Common myeloid progenitor, CD34-positive (primary cell): ENCODE measurements around the gene SEMA4B.

Experiments used
- CTCF ChIA-PET: fragments of 350-600 bp; sonication (Branson Sonifier 250); formaldehyde crosslinking; loops from one replicate; lab custom pipeline; 2021; ENCODE audit warnings: antibody characterized with exemption; lab: Charles Lee
- POLR2A ChIA-PET: fragments of 350-600 bp; sonication (Branson Sonifier 250); formaldehyde crosslinking; loops from one replicate; lab custom pipeline; 2021; ENCODE audit warnings: antibody characterized with exemption; lab: Charles Lee
- DNase-seq, 3 donors: peaks; one replicate each; pipeline versions ENCODE4 v3.0.0 to v3.0.0-alpha.2; 2013
- H3K27ac ChIP-seq, 2 experiments: 1 replicate in 1 of 2; 2 replicates in 1 of 2; pipeline ENCODE4 v1.7.0; 2013; ENCODE audit warnings: inconsistent platforms in 2 of 2, low read length in 2 of 2, mild to moderate bottlenecking in 2 of 2, low read depth in 1 of 2, moderate library complexity in 1 of 2; ENCODE audit not compliant: severe bottlenecking in 2 of 2, insufficient read depth in 1 of 2, poor library complexity in 1 of 2
- H3K27me3 ChIP-seq, 5 experiments: replicated peaks in 2 of 5; 1 replicate in 3 of 5; 2 replicates in 2 of 5; pipeline versions ENCODE4 v1.6.1 to v1.7.0; 2013; ENCODE audit warnings: low read length in 4 of 5, mild to moderate bottlenecking in 2 of 5, moderate library complexity in 2 of 5, inconsistent platforms in 1 of 5; ENCODE audit not compliant: insufficient read depth in 5 of 5, control insufficient read depth in 4 of 5
- H3K36me3 ChIP-seq, 4 experiments: 1 replicate in 2 of 4; 2 replicates in 2 of 4; pipeline versions ENCODE4 v1.6.1 to v1.7.0; 2013; ENCODE audit warnings: low read length in 3 of 4, control low read depth in 1 of 4, mild to moderate bottlenecking in 1 of 4; ENCODE audit not compliant: control insufficient read depth in 4 of 4, insufficient read depth in 4 of 4
- H3K4me1 ChIP-seq, 4 experiments: 1 replicate in 3 of 4; 2 replicates in 1 of 4; pipeline versions ENCODE4 v1.6.1 to v1.7.1; 2013; ENCODE audit warnings: low read length in 3 of 4, mild to moderate bottlenecking in 3 of 4, control low read depth in 1 of 4, inconsistent platforms in 1 of 4, moderate library complexity in 1 of 4; ENCODE audit not compliant: control insufficient read depth in 4 of 4, insufficient read depth in 4 of 4; ENCODE audit errors: control extremely low read depth in 1 of 4
- H3K4me3 ChIP-seq, 7 experiments: 1 replicate in 4 of 7; 2 replicates in 3 of 7; pipeline versions ENCODE4 v1.5.1 to v1.7.0; 2013; ENCODE audit warnings: mild to moderate bottlenecking in 7 of 7, low read length in 6 of 7, moderate library complexity in 6 of 7, inconsistent platforms in 2 of 7, low read depth in 2 of 7, control low read depth in 1 of 7; ENCODE audit not compliant: insufficient read depth in 4 of 7, control insufficient read depth in 1 of 7; ENCODE audit errors: extremely low read depth in 1 of 7
- H3K9me3 ChIP-seq, 5 experiments: 1 replicate in 4 of 5; 2 replicates in 1 of 5; pipeline versions ENCODE4 v1.6.1 to v1.7.1; 2013; ENCODE audit warnings: low read length in 4 of 5, mild to moderate bottlenecking in 2 of 5, inconsistent platforms in 1 of 5, low read depth in 1 of 5, moderate library complexity in 1 of 5; ENCODE audit not compliant: control insufficient read depth in 4 of 5, insufficient read depth in 2 of 5; ENCODE audit errors: control extremely low read depth in 1 of 5
- WGBS: methylation state at CpG from one replicate; pipeline ENCODE4 v1.1.5; 2013; ENCODE audit not compliant: insufficient coverage; 5-methylcytosine and 5-hydroxymethylcytosine counted together

Gene SEMA4B

DNA sequence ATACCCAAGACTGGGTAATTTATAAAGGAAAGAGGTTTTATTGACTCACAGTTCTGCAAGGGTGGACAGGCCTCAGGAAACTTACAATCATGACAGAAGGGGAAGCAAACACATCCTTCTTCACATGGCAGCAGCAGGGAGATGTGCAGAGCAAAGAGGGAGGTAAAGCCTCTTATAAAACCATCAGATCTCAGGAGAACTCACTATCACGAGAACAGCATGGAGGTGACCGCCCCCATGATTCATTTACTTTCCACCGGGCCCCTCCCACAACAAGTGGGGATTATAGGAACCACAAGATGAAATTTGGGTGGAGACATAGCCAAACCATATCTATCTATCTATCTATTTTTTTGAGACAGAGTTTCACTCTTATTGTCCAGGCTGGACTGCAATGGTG is 38.2 kb downstream of the SEMA4B start:
- WGBS: 100% methylated on average over 1 of the region's 3 CpGs
- no peak overlapping the region for H3K4me3 ChIP-seq
- peaks cover 3 to 7% (median 5%) of the 10 kb centered on the region in 4 experiments for H3K4me1 ChIP-seq
- ChIA-PET CTCF (interaction anchor here (1.5 to 2.1 kb wide), 3 partner anchors 9 to 54 kb away, joined by 4 to 11 read pairs (median 6); partner anchors contain the start of gene TTLL13), POLR2A (no interaction called here)
- H3K36me3 ChIP-seq: peaks cover 0 to 30% (median 7%) of the 10 kb centered on the region in 4 experiments
- no peak for DNase-seq
- H3K27ac ChIP-seq: no peak overlapping the region
- H3K9me3 ChIP-seq: no peaks in the 10 kb centered on the region
- H3K27me3 ChIP-seq: no peaks in the 10 kb centered on the region

DNA sequence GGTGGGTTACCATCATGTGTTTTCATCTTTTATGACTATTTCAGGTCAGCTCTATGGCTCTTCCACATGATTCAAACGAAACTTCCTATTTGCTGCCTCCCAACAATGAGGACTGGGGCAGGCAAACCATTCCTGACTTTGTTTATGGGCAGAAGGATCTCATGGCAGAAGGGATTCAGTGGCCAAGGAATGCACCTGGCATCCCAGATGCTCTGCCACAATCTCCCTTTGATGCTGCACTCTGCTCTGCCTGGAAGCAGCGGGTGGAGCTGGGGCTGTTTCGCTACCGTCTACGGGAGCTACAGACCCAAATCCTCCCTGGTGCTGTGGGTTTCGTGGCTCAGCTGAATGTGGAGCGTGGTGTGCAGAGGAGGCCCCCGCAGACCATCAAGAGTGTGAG is 39.7 kb downstream of the SEMA4B start:
- peaks cover 0 to 30% (median 7%) of the 10 kb centered on the region in 4 experiments for H3K36me3 ChIP-seq
- ChIA-PET POLR2A (no interaction called here), CTCF (interaction anchor here (0.9 to 1.5 kb wide), 3 partner anchors 9 to 1610 kb away, joined by 3 to 5 read pairs (median 4); partner anchors contain the start of gene TTLL13)
- H3K4me1 ChIP-seq: no peaks in the 10 kb centered on the region
- WGBS: 97% methylated on average over 8 of the region's 8 CpGs
- H3K4me3 ChIP-seq: no peak overlapping the region
- no peak for DNase-seq
- H3K9me3 ChIP-seq: no peaks in the 10 kb centered on the region
- H3K27ac ChIP-seq: peak overlapping the region in 1 of 2 experiments; percentile 14
- no peaks in the 10 kb centered on the region for H3K27me3 ChIP-seq

DNA sequence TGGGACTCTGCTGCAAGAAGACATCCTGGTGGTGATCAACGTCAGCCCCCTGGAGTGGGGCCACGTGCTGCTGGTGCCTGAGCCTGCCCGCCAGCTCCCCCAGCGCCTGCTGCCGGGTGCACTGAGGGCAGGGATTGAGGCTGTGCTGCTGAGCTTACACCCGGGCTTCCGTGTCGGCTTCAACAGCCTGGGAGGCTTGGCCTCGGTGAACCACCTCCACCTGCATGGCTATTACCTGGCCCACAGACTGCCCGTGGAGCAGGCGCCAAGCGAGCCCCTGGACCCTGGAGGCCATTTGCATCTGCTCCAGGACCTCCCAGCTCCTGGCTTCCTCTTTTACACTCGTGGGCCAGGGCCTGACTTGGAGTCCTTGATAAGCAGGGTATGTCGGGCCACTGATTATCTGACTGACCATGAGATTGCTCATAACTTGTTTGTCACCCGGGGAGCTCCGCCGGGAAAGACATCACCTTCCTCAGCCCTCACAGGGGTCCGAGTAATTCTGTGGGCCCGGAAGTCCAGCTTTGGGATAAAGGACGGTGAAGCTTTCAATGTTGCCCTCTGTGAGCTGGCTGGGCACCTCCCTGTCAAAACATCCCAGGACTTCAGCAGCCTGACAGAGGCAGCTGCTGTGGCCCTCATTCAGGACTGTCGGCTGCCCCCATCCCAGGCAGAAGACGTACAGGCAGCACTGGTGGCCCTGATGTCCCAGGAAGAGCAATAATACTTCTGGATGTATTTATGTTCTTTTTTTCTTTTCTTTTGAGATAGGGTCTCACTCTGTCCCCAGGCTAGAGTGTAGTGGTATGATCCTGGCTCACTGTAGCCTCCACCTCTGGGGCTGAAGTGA is 40.4 kb downstream of the SEMA4B start:
- H3K36me3 ChIP-seq: peaks cover 0 to 25% (median 7%) of the 10 kb centered on the region in 4 experiments
- peak overlapping the region in 1 of 2 experiments; percentile 14 for H3K27ac ChIP-seq
- 89% methylated on average over 21 of the region's 22 CpGs for WGBS
- H3K4me1 ChIP-seq: no peaks in the 10 kb centered on the region
- H3K27me3 ChIP-seq: no peaks in the 10 kb centered on the region
- DNase-seq: no peak
- H3K4me3 ChIP-seq: no peak overlapping the region
- H3K9me3 ChIP-seq: no peaks in the 10 kb centered on the region
- CTCF ChIA-PET: interaction anchor here (0.8 to 1.3 kb wide), 3 partner anchors 8 to 1609 kb away, joined by 3 to 5 read pairs (median 3); partner anchors contain the start of gene TTLL13
- POLR2A ChIA-PET: no interaction called here

DNA sequence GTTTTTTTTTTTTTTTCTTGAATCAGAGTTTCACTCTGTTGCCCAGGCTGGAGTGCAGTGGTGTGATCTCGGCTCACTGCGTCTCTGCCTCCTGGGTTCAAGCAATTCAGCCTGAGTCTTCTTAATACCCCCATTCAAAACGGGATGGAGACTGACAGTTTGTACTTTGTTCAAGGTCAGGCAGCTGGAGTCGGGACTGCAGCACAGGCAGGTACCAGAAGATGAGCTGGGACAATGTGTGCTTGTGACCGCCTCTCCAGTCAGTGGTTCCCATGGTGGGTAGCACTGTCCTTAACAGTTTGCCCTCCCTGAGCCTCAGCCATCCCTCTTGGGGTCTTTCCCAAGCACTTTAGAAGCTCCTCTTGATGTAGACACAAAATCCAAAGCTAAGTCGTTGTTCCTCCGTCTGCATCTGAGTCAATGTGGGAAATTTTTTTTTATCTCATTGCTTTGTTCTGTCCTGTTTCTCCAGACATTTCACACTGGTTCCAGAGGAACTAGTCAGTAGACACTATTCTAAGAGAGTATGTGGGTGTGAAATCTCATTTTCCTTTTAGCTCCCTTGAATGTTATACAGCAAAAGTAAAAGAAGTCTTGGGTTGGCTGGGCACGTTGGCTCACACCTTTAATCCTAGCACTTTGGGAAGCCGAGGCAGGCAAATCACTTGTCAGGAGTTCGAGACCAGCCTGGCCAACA is 43.0 kb downstream of the SEMA4B start:
- Histone ChIP-seq H3K27ac (no peak overlapping the region), H3K27me3 (no peaks in the 10 kb centered on the region), H3K36me3 (peaks cover 0 to 14% (median 1%) of the 10 kb centered on the region in 4 experiments), H3K4me1 (peaks cover 0 to 4% (median under 1%) of the 10 kb centered on the region in 4 experiments), H3K4me3 (no peak overlapping the region), H3K9me3 (no peaks in the 10 kb centered on the region)
- CTCF ChIA-PET: no interaction called here
- POLR2A ChIA-PET: no interaction called here
- WGBS: 96% methylated on average over 7 of the region's 10 CpGs
- no peak for DNase-seq

DNA sequence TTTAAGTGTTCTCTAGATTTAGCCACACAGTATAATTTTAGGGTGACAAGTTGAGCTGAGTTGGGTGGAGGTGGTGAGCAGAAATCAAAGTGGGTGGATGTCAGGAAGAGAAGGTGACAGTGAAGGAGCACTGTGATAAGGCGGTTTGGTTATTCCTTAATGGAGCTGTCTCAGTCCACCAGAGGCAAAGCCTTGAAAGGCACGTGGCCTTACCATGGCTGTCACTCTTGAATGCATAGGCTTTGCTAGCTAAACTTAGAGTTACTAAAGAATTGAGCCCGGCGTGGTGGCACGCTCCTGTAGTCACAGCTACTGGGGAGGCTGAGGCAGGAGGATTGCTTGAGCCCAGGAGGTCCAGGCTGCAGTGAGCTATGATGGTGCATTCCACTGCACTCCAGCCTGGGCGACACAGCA is 47.7 kb downstream of the SEMA4B start:
- POLR2A ChIA-PET: interaction anchor here (1.3 kb wide), 1 partner anchor 15 kb away, joined by 4 read pairs; the partner anchor contains the start of genes CIB1 and GDPGP1
- H3K4me3 ChIP-seq: peak overlapping the region in 4 of 7 experiments; percentile 66 to 75 (median 70)
- peak in 2 of 3 donors; percentile 21 to 46 for DNase-seq

DNA sequence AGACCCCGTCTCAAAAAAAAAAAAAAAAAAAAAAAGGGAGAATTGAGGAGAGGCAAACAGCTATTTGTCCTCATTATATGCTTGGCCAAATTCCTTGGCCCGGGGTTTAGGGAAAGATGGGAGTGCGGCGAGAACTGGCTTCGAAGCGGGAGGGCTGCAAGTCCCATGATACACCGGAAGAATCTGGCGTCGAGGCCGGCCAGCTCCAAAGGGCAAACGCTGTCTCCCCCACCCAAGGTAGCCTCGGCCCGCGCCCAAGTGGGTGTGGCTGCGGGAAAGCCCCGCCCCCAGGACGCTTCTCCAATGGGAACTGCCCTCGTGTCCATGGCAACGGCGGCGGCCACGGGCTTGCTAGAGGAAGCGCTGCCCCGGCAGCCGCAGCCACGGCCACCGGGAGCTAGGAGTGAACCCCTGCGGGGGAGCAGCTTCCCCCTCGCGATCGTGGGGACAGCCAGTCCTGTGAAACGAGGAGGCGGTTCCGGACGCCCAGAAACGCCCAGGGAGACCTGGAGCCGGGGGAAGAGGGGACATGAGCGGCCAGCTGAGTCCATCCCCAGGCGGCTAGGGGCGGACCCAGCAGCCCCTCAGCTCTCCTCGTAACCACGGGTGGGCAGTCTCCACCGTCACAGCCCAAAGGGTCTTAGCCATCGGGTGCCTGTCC is 48.2 kb downstream of the SEMA4B start, which contains the start of gene TTLL13:
TSS of gene TTLL13 (plus strand) at position 354 of the 661 bp plus-strand sequence. CDS start 1,075 bp downstream, outside the sequence.
- Histone ChIP-seq H3K27me3 (peaks cover 0 to 2% (median 0%) of the 10 kb centered on the region in 5 experiments), H3K4me1 (peaks cover 0 to 15% (median 9%) of the 10 kb centered on the region in 4 experiments), H3K36me3 (no peaks in the 10 kb centered on the region), H3K9me3 (no peaks in the 10 kb centered on the region), H3K27ac (no peak within 1 kb of the TSS), H3K4me3 (peak within 1 kb of the TSS; percentile 23 to 75 (median 66))
- 2% methylated on average over 31 of the region's 44 CpGs for WGBS
- ChIA-PET POLR2A (interaction anchor here (0.8 to 1.3 kb wide), 2 partner anchors 16 kb away, joined by 3 to 4 read pairs; partner anchors contain the start of genes CIB1, GDPGP1 and NGRN), CTCF (interaction anchor here (0.8 to 3.2 kb wide), 12 partner anchors 8 to 58 kb away, joined by 3 to 13 read pairs (median 4); partner anchors contain the start of genes CIB1 and GDPGP1)
- DNase-seq: peak; percentile 80 to 91 (median 84)

More for the DNA sequence above, 47.7 kb downstream of the SEMA4B start:
- peaks cover 0 to 2% (median 0%) of the 10 kb centered on the region in 5 experiments for H3K27me3 ChIP-seq
- 96% methylated on average over 5 of the region's 6 CpGs for WGBS
- no peaks in the 10 kb centered on the region for H3K9me3 ChIP-seq
- CTCF ChIA-PET: interaction anchor here (1.0 to 3.2 kb wide), 9 partner anchors 9 to 59 kb away, joined by 3 to 13 read pairs (median 4); partner anchors contain the start of genes CIB1 and GDPGP1
- peaks cover 0 to 2% (median 0%) of the 10 kb centered on the region in 4 experiments for H3K36me3 ChIP-seq
- peaks cover 0 to 15% (median 8%) of the 10 kb centered on the region in 4 experiments for H3K4me1 ChIP-seq
- H3K27ac ChIP-seq: no peak overlapping the region
